SU-DHL-6 (cell line): ENCODE measurements around the gene GPC1.

Experiments used
- EZH2phosphoT487 ChIP-seq: fragments of 200-600 bp; sonication (generic), shearing (Covaris generic); conservative IDR thresholded peaks from 2 replicates; pipeline ENCODE4 v1.6.1; 2018; ENCODE audit warnings: mild to moderate bottlenecking, antibody characterized with exemption, low read length, moderate library complexity, mixed read lengths
- TF ChIP-seq, protein P1 (sequence below): fragments of 200-600 bp; sonication (generic); IDR thresholded peaks from one replicate; pipeline ENCODE4 v1.5.1; 2017; ENCODE audit warnings: antibody characterized with exemption, mild to moderate bottlenecking, low read length, moderate library complexity; ENCODE audit not compliant: insufficient read depth, poor library complexity, severe bottlenecking

DNA sequence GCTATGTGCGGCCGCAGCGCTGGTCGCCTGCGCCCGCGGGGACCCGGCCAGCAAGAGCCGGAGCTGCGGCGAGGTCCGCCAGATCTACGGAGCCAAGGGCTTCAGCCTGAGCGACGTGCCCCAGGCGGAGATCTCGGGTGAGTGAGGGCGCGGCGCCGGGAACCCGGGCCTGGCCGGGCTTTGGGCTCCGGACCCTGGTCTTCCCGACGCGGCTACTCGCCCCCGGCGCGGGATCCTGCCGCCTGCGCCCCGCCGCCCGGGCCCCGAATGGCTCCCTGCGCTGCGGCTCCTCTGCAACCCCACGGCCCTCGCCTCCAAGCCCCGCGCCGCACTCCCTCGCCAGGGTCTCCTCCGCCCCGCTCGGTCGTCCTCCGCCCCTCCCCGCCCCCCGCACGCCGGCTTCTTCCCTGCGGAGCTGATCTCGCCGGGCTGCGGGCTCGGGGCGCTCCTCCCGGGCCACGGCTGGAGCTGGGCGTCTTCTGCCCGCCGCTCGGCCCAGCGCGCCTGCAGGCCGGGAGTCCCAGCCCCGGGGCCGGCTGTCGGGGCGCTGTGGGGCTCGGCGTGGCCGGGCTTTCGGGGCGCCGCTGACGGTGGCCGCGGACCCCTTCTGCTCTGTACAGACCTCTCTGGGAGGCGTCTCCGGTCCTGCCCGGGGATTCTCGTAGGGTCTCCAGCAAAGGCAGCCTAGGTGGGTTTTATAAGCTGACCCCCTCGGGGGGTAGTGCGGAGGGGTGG is 652 bp downstream of the GPC1 start:
- TF ChIP-seq, protein P1, sequence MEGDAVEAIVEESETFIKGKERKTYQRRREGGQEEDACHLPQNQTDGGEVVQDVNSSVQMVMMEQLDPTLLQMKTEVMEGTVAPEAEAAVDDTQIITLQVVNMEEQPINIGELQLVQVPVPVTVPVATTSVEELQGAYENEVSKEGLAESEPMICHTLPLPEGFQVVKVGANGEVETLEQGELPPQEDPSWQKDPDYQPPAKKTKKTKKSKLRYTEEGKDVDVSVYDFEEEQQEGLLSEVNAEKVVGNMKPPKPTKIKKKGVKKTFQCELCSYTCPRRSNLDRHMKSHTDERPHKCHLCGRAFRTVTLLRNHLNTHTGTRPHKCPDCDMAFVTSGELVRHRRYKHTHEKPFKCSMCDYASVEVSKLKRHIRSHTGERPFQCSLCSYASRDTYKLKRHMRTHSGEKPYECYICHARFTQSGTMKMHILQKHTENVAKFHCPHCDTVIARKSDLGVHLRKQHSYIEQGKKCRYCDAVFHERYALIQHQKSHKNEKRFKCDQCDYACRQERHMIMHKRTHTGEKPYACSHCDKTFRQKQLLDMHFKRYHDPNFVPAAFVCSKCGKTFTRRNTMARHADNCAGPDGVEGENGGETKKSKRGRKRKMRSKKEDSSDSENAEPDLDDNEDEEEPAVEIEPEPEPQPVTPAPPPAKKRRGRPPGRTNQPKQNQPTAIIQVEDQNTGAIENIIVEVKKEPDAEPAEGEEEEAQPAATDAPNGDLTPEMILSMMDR: no peak
- TF ChIP-seq EZH2phosphoT487: no peak
